Breast epithelium (tissue), 3 donors: ENCODE results near the gene FHIT.

ENCODE experiments used
- POLR2AphosphoS5 ChIP-seq, 3 donors: sonication (generic); formaldehyde crosslinking; IDR thresholded peaks; one replicate each; pipeline ENCODE4 v1.6.1; 2017; ENCODE audit warnings: antibody characterized with exemption in 3 of 3
- TF ChIP-seq, protein P1 (sequence below), 3 donors: fragments of 450-650 bp; IDR thresholded peaks; one replicate each; pipeline ENCODE4 v1.5.1; 2016 to 2017; ENCODE audit warnings: antibody characterized with exemption in 3 of 3, mild to moderate bottlenecking in 3 of 3, moderate library complexity in 3 of 3

GRCh38 chr3:59968513-59969045, 1282.7 kb downstream of the FHIT start:
- TF ChIP-seq, protein P1, sequence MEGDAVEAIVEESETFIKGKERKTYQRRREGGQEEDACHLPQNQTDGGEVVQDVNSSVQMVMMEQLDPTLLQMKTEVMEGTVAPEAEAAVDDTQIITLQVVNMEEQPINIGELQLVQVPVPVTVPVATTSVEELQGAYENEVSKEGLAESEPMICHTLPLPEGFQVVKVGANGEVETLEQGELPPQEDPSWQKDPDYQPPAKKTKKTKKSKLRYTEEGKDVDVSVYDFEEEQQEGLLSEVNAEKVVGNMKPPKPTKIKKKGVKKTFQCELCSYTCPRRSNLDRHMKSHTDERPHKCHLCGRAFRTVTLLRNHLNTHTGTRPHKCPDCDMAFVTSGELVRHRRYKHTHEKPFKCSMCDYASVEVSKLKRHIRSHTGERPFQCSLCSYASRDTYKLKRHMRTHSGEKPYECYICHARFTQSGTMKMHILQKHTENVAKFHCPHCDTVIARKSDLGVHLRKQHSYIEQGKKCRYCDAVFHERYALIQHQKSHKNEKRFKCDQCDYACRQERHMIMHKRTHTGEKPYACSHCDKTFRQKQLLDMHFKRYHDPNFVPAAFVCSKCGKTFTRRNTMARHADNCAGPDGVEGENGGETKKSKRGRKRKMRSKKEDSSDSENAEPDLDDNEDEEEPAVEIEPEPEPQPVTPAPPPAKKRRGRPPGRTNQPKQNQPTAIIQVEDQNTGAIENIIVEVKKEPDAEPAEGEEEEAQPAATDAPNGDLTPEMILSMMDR (IDR thresholded peaks at IDR 0.05): no peak
- TF ChIP-seq POLR2AphosphoS5 (IDR thresholded peaks at IDR 0.05): no peak
